ENCODE data around the gene PLCB4.

DNA sequence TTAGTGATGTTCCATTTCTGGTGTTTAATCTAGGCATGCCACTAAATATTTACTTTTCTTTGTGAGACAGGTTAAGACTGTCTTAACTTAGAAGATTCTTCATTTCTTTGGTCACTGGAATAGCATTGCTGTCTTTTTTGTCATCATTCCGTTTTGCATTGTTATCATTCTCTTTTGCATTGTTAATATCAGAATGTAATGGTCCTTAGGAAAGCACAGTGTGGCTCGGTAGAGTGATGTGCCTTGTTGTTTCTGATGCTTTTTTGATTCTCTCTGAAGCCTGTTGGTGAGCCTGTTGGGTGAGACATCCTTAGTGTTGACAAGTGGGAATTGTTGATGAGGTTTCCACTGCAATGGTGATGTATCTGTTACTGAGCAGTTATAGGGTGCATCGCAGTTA, 23.2 kb downstream of the PLCB4 start:
- no peak for TF ChIP-seq CTCF (conservative IDR thresholded peaks at IDR 0.05; ENCODE audit: low read length)
- TF ChIP-seq EZH2phosphoT487 (IDR thresholded peaks at IDR 0.05; ENCODE audit: borderline replicate concordance), result no peak
